Measurements from ENCODE around the gene TP53I13.

The TP53I13 gene

GRCh38 chr17:29590411-29591145 lies 22.1 kb downstream of the TP53I13 start:
- in situ Hi-C loops (cut with HindIII; ENCODE audit: low sequenced_read_pairs): no loop called here
- H3K4me3 ChIP-seq (ENCODE audit: low read depth, low read length): peak overlapping the region; percentile 44
- DNase-seq (ENCODE audit: low read depth): no peak
- no peak for TF ChIP-seq CTCF (IDR thresholded peaks at IDR 0.05; ENCODE audit: low read depth, low read length, missing control alignments)

- in situ Hi-C loops (cut with HindIII; ENCODE audit: low sequenced_read_pairs): no loop called here
- DNase-seq (ENCODE audit: low read depth): no peak
- peak overlapping the region; percentile 31 for H3K4me3 ChIP-seq (ENCODE audit: low read depth, low read length)
- TF ChIP-seq CTCF (IDR thresholded peaks at IDR 0.05; ENCODE audit: low read depth, low read length, missing control alignments): no peak
Measured at GRCh38 chr17:29591146-29591736, 22.7 kb downstream of the TP53I13 start.

DNA sequence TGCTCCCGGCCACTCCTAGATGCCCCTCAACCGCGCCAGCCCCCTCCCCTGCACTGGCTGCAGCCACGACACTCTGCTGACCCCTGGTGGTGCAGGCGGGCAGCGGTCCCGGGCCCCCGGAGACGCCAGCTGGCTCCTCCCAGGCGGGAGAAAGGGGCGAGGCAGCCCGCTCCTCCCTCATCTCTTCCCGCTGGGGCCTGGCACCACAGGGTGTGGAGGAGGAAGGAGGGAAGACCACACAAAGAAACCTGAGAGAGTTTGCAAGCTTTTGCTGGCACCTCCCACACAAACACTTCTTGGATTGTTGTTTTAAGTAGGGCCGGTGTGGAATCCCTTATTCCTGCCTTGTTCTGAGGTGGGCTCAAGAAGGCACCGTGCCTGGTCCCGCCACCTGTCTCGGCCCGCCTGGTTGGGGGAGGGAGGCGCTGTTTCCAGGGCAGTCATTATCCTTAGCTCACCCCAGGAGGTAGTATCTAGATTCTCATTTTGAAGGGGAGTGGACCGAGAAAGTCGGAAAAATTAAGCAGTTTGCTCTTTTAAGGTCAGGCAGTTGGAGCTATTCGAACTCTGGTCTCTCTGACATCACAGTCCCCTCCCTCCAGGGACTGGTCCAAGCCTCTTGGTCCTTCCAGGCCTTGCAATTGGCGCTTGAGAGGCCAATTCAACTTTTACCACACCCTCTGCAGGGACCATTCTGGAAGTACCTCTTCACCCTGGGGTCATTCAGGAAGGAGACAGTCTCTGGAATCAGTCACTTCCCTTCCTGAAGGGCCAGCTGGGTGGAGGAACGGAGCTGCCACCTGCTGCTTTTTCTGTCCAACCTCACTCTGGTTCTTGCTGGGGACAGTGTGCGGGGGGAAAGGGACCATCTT lies 23.5 kb downstream of the TP53I13 start:
- TF ChIP-seq CTCF (IDR thresholded peaks at IDR 0.05; ENCODE audit: low read depth, low read length, missing control alignments): peak; percentile 98
- no peak for DNase-seq (ENCODE audit: low read depth)
- H3K4me3 ChIP-seq (ENCODE audit: low read depth, low read length): peak overlapping the region; percentile 31
- in situ Hi-C loops (cut with HindIII; ENCODE audit: low sequenced_read_pairs): no loop called here

DNA sequence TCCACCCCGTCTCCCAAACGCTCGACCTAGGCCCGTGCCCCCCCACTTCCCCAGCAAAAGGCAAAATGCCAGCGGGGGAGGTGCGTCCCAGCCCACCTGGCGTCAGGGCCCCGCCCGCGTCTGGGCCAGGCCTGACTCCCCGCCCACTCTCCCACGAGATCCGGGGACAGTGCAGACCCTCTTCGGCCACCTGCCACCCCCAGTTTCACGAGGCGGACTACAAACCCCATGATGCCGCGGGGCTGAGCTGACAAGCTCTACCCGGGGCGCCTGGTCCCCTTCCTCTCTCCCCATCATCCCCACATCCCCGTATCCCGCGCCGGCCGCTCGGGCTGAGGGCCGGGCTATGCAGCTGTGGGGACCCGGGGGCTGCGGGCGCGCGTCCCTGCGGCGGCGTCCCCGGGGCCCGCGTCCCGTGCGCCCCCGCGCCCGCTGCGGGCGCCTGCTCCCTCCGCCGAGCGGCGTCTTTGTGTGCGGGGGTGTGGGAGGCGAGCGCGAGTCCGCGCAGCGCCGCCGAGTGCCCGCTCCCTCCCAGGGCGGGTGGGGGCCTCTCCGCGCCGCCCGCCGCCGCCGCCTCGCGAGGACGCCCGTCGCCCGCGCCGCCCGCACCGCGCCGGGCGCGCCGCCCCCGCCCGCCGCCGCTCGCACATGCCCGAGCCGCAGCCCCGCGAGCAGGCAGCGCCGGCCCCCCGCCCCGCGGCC lies 24.5 kb downstream of the TP53I13 start, which contains the start of gene ANKRD13B:
Gene ANKRD13B, plus strand, starts transcription at position 283 of the 702 bp plus-strand sequence. CDS start 490 bp downstream, outside the sequence.
- TF ChIP-seq CTCF (IDR thresholded peaks at IDR 0.05; ENCODE audit: low read depth, low read length, missing control alignments): no peak
- in situ Hi-C loops (cut with HindIII; ENCODE audit: low sequenced_read_pairs): no loop called here
- DNase-seq (ENCODE audit: low read depth): no peak
- peak within 1 kb of the TSS; percentile 53 for H3K4me3 ChIP-seq (ENCODE audit: low read depth, low read length)

DNA sequence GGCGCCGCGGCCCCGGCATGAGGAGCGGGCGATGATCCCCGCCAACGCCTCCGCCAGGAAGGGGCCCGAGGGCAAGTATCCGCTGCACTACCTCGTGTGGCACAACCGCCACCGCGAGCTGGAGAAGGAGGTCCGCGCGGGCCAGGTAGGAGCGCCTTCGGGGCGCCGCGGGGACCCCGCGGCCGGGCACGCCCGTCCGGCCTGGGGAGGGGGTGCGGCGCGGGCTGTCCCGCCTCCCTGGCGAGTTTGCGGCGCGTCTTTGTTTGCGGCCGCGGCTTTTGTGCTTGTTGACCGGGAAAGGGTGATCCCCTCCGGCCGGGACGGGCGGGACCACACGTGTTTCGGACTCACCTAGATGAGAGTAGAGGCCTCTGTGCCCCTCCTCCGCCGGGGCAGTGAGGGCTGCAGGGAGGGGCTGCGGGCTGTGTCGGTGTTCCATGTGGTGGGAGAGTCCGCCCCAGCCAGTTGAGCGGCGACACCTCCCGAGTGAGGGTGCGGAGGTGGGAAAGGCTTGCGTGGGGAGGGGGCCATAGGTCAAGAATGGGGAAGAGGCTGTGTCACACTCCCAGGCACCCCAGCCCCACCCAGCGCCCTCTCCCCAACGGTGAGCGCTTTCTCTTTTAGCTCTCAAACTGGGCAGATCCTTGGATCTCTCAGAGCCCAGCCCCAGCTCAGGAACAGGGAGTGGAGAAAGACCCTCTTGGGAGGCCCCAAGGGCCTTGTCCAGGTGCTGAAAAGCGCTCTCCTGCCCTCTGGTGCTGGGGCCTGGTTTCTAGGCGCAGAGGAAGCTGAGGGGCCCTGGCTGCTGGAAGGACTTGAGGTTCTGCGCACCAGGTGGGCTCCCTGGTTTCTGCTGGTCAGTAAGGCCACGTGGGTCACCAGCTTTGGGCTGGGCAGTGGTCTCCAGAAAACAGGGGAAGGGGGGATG lies 25.4 kb downstream of the TP53I13 start:
- H3K4me3 ChIP-seq (ENCODE audit: low read depth, low read length): peak overlapping the region; percentile 47
- in situ Hi-C loops (cut with HindIII; ENCODE audit: low sequenced_read_pairs): no loop called here
- no peak for DNase-seq (ENCODE audit: low read depth)
- TF ChIP-seq CTCF (IDR thresholded peaks at IDR 0.05; ENCODE audit: low read depth, low read length, missing control alignments): peak; percentile 31

Measured in astrocyte of the cerebellum (primary cell).